CD4-positive, CD25-positive, alpha-beta regulatory T cell (primary cell): ENCODE measurements around the gene MRPS14. TPM values are rescaled to one million over a fixed set of nuclear protein-coding genes. Genes with fewer than 3 reads are reported as not detected.

Source experiments
- ATAC-seq, 2 donors: fragments of 150-1000 bp; cut with Tn5 transposase; one replicate each; pipeline ENCODE4 v1.10.0; 2021; ENCODE audit warnings: low read depth in 2 of 2, moderate number of reproducible peaks in 2 of 2, moderate library complexity in 1 of 2
- DNase-seq, 3 donors: peaks; one replicate each; pipeline versions ENCODE4 v3.0.0 to v3.0.0-alpha.2; 2012 to 2022; ENCODE audit warnings: mixed read lengths in 1 of 3
- H3K27ac ChIP-seq: one replicate; pipeline ENCODE4 v1.7.0; 2013; ENCODE audit warnings: mild to moderate bottlenecking, low read length; ENCODE audit not compliant: insufficient read depth, poor library complexity, severe bottlenecking
- H3K27me3 ChIP-seq: one replicate; pipeline ENCODE4 v1.7.0; 2013; ENCODE audit warnings: low read length; ENCODE audit not compliant: control insufficient read depth, insufficient read depth
- H3K36me3 ChIP-seq: one replicate; pipeline ENCODE4 v1.7.0; 2013; ENCODE audit warnings: mild to moderate bottlenecking, low read length, moderate library complexity; ENCODE audit not compliant: control insufficient read depth, insufficient read depth
- H3K4me1 ChIP-seq: 2 replicates; pipeline ENCODE4 v1.7.0; 2013; ENCODE audit warnings: mild to moderate bottlenecking, low read length; ENCODE audit not compliant: insufficient read depth, control insufficient read depth, poor library complexity, severe bottlenecking
- H3K4me3 ChIP-seq: one replicate; pipeline ENCODE4 v1.7.0; 2013; ENCODE audit warnings: low read depth, mild to moderate bottlenecking, low read length, moderate library complexity
- H3K9me3 ChIP-seq, 2 experiments: 1 replicate in 1 of 2; 2 replicates in 1 of 2; pipeline ENCODE4 v1.7.0; 2013; ENCODE audit warnings: low read length in 2 of 2, mild to moderate bottlenecking in 1 of 2, moderate library complexity in 1 of 2; ENCODE audit not compliant: control insufficient read depth in 2 of 2
- H3K27ac Mint-ChIP-seq, 3 donors: one replicate each; pipeline ENCODE4 v1.8.0; 2020 to 2022; ENCODE audit warnings: mild to moderate bottlenecking in 3 of 3, mixed read lengths in 3 of 3, moderate library complexity in 2 of 3
- H3K27me3 Mint-ChIP-seq: one replicate; pipeline ENCODE4 v1.8.0; 2022; ENCODE audit warnings: mild to moderate bottlenecking, mixed read lengths
- H3K36me3 Mint-ChIP-seq: one replicate; pipeline ENCODE4 v1.8.0; 2020; ENCODE audit warnings: mixed read lengths
- H3K4me1 Mint-ChIP-seq, 4 donors: one replicate each; pipeline ENCODE4 v1.8.0; 2020 to 2022; ENCODE audit warnings: mixed read lengths in 4 of 4, mild to moderate bottlenecking in 1 of 4
- H3K4me3 Mint-ChIP-seq, 4 donors: one replicate each; pipeline ENCODE4 v1.8.0; 2020 to 2022; ENCODE audit warnings: mild to moderate bottlenecking in 4 of 4, mixed read lengths in 4 of 4, moderate library complexity in 3 of 4
- H3K9me3 Mint-ChIP-seq, 7 donors: one replicate each; pipeline ENCODE4 v1.8.0; 2020 to 2022; ENCODE audit warnings: mixed read lengths in 7 of 7, mild to moderate bottlenecking in 3 of 7, moderate library complexity in 2 of 7
- polyA plus RNA-seq, 4 donors: library from polyadenylated mRNA; unstranded; fragments of 300-500 nt; fragmentation: Illumina TruSeq; gene quantifications; one replicate each; pipeline ENCODE4 v1.2.3, GENCODE V29; 2021
- total RNA-seq: library from RNA; stranded (reverse); gene quantifications from one replicate; pipeline ENCODE4 v1.2.3, GENCODE V29; 2022

The MRPS14 gene
- 15.2 TPM for total RNA-seq
- polyA plus RNA-seq: 10 to 100 TPM; 60.3 to 83.8 (median 75.2) TPM

DNA sequence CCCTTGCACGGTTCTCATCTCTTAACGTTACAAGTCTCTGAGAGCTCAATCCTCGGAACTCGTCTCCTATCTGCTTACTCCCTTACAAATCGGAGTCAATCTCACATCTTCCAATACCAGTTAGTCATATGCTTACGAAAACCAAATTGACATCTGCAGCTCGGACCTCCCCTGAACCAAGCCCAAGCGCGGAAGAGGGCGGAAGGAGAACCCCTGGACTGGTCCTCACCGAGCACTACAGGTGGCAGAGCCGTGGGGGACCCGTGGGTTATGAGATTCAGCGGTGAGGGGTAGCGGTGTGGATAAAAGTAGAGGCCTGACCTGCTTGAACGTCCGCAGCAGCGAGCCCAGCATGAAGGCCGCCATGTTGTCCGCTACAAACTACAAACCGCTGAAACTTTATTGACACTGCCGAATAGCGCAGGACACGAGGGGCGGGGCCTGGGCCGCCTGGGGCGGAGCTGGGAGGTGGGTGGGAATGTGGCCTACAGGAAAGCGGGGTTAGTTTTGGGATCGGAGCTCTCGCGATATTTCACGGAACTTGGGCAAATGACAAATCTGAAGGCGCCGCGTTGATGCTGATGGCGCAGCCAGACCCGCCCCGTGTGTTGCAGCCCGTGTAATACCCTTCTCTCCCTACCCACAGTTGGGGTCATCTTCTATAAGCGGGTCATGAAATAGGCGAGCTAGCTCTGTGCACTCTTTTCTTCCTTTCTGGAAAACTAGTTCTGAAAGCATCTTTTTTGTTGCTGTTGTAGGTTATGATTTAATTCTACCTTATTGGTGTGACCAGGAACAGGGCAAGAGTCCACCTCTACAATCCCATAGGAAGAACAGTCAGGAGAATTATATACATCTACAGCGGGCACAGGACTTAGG is at the start of gene MRPS14:
TSS of gene MRPS14 (minus strand) at position 383 of the 879 bp plus-strand sequence. CDS start at position 366, 17 bp downstream.
- peak within 1 kb of the TSS; percentile 99 for H3K4me3 ChIP-seq
- H3K9me3 ChIP-seq: no peaks in the 10 kb centered on the region
- Mint-ChIP-seq H3K27me3 (no peaks in the 10 kb centered on the region), H3K9me3 (peaks cover 0 to 2% (median 0%) of the 10 kb centered on the region in 7 donors), H3K27ac (peak within 1 kb of the TSS; percentile 94 to 97 (median 96)), H3K4me3 (peak within 1 kb of the TSS; percentile 90 to 96 (median 91)), H3K36me3 (peaks cover 4% of the 10 kb centered on the region), H3K4me1 (peaks cover 27 to 44% (median 32%) of the 10 kb centered on the region in 4 donors)
- peaks cover 19% of the 10 kb centered on the region for H3K4me1 ChIP-seq
- no peaks in the 10 kb centered on the region for H3K27me3 ChIP-seq
- H3K27ac ChIP-seq: peak within 1 kb of the TSS; percentile 91
- H3K36me3 ChIP-seq: peaks cover 11% of the 10 kb centered on the region
- ATAC-seq (peak; percentile 88 to 93), DNase-seq (peak; percentile 96 to 99 (median 97))

DNA sequence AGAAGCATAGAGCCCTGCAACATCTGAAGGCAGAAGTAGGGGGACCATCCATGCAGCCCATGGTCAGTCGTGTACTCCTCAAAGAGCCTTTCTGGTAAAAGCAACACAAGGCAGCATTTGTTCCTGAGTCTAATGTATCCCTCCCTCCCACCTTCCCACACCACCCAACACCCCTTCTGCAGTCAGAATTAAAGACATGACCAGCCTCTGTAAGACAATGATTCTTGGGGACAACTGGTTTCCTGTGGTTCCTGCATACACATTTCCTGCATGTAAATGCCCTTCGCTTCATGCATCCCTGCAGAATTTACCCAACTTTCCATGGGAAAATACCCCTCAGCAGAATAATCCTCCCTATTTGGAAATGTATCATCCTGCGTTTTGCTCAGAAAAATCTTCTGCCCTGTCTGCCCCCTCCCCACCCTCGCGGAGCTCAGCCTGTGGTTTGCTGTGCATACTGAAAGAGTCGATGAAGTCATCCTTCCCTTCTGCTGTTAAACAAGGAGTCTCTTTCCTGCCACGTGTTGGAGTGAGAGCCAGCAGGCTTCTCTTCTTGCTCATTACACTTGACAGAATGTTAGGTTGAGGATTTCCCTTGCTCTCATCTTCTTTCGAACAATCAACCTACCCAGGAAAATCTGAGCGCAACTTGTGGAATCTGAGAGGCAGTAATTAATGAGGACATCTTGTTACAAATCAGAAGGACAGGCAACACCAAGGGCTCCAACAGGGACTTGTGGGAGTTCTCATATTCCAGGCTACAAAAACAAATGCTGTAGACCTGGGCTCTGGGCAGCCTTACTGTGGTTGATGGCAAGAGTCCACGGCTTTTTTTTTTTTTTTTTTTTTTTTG is 49.1 kb upstream of the MRPS14 start:
- no peaks in the 10 kb centered on the region for H3K9me3 ChIP-seq
- H3K27ac ChIP-seq: no peak overlapping the region
- H3K4me1 ChIP-seq: no peaks in the 10 kb centered on the region
- peak overlapping the region; percentile 31 for H3K4me3 ChIP-seq
- Mint-ChIP-seq H3K27ac (peak overlapping the region in 1 of 3 donors; percentile 21), H3K36me3 (no peaks in the 10 kb centered on the region), H3K9me3 (no peaks in the 10 kb centered on the region), H3K4me1 (peaks cover 0 to 9% (median 0%) of the 10 kb centered on the region in 4 donors), H3K4me3 (peak overlapping the region in 2 of 4 donors; percentile 25 to 34), H3K27me3 (peaks cover 36% of the 10 kb centered on the region)
- peak in 1 of 3 donors; percentile 29 for DNase-seq
- H3K36me3 ChIP-seq: no peaks in the 10 kb centered on the region
- peaks cover 4% of the 10 kb centered on the region for H3K27me3 ChIP-seq
- peak in 1 of 2 donors; percentile 44 for ATAC-seq

DNA sequence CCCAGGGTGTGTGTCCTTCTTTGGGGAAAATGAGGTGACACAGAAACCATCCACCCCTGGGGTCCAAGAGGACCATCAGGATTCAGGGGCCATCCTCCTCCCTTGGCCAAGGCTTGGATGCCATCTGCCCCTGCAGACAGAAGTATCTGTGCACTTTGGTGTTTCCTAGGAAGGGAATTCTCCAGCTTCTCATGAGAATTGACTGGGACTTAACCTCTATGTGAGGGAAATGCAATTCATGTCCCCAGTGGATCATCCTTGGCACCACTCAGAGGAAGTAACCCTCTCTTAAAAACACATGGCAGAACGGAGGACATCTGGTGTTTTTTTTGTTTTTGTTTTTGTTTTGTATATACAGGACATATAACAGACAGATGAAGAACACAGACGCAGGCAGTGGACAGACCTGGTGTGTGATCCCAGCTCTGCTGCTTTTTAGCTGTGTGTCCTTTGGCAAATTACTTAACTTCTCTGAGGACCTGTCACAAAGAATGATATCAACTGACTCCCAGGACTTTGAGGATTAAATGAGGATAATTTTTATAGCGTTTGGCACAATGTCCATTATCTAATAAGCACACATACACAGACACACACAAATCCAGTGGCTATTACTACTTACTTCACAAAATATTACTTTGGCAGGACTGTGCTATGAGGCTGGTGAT is 48.2 kb upstream of the MRPS14 start:
- no peaks in the 10 kb centered on the region for H3K9me3 Mint-ChIP-seq

DNA sequence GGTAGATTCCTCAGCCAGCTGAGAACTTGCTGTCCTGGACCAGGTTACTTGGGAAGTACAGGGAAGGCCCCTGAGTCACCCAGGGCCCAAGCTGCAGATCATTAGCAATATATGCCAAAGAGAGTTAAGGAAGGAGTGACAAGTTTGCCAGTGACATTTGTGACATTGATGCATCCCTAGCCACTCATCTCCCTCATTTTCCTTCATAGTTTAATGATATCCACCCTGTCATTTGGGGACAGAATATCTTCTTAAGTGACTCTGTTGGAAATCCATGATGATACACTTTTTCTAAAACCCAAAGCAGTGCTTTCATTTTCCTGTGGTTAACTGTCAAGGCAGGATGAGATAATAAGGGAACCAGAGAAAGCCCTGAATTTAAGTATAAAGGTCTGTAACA is 47.6 kb upstream of the MRPS14 start:
- no peak overlapping the region for H3K4me3 Mint-ChIP-seq
- H3K27ac Mint-ChIP-seq: no peak overlapping the region
- no peak overlapping the region for H3K4me3 ChIP-seq
- H3K9me3 ChIP-seq: no peaks in the 10 kb centered on the region
- no peak for ATAC-seq
- DNase-seq: no peak
- no peaks in the 10 kb centered on the region for H3K9me3 Mint-ChIP-seq
- H3K27me3 ChIP-seq: peaks cover 4% of the 10 kb centered on the region
- H3K4me1 ChIP-seq: no peaks in the 10 kb centered on the region
- H3K27ac ChIP-seq: no peak overlapping the region
- H3K36me3 Mint-ChIP-seq: no peaks in the 10 kb centered on the region
- peaks cover 0 to 9% (median 0%) of the 10 kb centered on the region in 4 donors for H3K4me1 Mint-ChIP-seq
- peaks cover 45% of the 10 kb centered on the region for H3K27me3 Mint-ChIP-seq
- H3K36me3 ChIP-seq: no peaks in the 10 kb centered on the region

More for the DNA sequence above, 48.2 kb upstream of the MRPS14 start:
- H3K4me3 Mint-ChIP-seq: peak overlapping the region in 1 of 4 donors; percentile 25
- peaks cover 4% of the 10 kb centered on the region for H3K27me3 ChIP-seq
- no peaks in the 10 kb centered on the region for H3K9me3 ChIP-seq
- H3K27ac Mint-ChIP-seq: no peak overlapping the region
- DNase-seq (no peak), ATAC-seq (no peak)
- H3K4me3 ChIP-seq: no peak overlapping the region
- no peak overlapping the region for H3K27ac ChIP-seq
- H3K4me1 ChIP-seq: no peaks in the 10 kb centered on the region
- H3K36me3 ChIP-seq: no peaks in the 10 kb centered on the region
- H3K4me1 Mint-ChIP-seq: peaks cover 0 to 9% (median 0%) of the 10 kb centered on the region in 4 donors
- peaks cover 39% of the 10 kb centered on the region for H3K27me3 Mint-ChIP-seq
- H3K36me3 Mint-ChIP-seq: no peaks in the 10 kb centered on the region

DNA sequence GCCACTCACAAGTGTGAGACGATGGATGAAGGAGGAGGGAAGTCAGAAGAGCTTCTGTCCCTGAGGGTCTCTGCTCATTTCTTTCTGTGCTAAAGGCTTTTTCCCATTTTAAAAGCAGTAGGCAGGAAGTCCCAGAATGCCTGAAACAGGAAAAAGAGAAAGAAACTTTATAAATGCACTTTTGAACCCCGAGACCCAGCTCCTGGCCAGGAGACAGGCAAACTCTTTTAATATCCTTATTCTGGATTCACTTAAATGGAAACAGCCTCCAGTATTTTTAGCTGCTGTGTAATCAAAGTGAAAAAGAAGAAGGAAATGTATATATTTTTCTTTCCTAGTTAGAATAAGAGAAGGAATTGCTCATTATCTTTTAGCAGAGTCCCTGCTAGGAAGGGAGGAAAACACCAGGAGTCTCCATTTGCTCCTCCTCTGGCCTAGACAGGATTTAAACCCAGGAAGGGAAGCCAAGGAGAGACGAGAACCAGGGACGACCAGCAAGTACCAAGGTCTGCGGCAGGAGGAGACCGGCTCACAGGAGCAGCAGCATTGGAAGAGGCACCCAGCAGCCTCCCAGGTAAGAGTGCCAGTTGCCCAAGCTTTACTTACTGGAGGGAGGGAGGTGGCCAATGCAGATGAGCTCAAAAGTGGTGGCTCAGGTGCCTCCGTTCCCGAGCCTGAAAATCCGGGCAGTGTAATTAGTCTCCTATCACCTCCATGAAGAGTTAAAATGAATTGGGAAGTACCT is 44.3 kb upstream of the MRPS14 start, which contains the start of gene TNN:
TSS of gene TNN (plus strand) at position 472 of the 745 bp plus-strand sequence. CDS start 9,586 bp downstream, outside the sequence.
- H3K27ac Mint-ChIP-seq: no peak within 1 kb of the TSS
- no peaks in the 10 kb centered on the region for H3K4me1 ChIP-seq
- DNase-seq (no peak), ATAC-seq (no peak)
- H3K27ac ChIP-seq: no peak within 1 kb of the TSS
- peaks cover 2% of the 10 kb centered on the region for H3K27me3 ChIP-seq
- no peaks in the 10 kb centered on the region for H3K9me3 ChIP-seq
- peaks cover 0 to 7% (median 3%) of the 10 kb centered on the region in 4 donors for H3K4me1 Mint-ChIP-seq
- no peaks in the 10 kb centered on the region for H3K36me3 ChIP-seq
- H3K4me3 Mint-ChIP-seq: no peak within 1 kb of the TSS
- peaks cover 38% of the 10 kb centered on the region for H3K27me3 Mint-ChIP-seq
- H3K36me3 Mint-ChIP-seq: no peaks in the 10 kb centered on the region
- H3K9me3 Mint-ChIP-seq: no peaks in the 10 kb centered on the region
- H3K4me3 ChIP-seq: no peak within 1 kb of the TSS

DNA sequence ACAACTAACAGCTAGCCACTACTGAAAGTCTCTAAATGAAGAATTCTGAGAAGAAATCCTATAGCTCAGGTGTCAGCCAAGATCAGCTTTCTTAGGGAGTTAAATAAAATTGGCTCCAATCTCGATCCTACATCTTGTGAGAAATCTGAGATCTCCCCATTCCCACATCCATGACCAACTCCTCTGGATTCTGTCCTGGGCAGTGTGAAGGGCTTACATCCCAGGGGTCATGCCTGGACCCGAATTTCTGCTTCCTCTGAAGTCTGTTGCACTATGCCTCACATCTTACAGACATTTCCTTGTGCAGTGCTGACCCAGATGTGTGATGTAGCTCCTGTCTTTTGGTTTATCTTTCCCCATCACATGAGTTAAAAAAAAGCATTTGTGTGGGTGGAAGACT is 39.6 kb upstream of the MRPS14 start:
- no peak overlapping the region for H3K4me3 Mint-ChIP-seq
- no peak overlapping the region for H3K27ac Mint-ChIP-seq
- peaks cover 0 to 1% (median 0%) of the 10 kb centered on the region in 7 donors for H3K9me3 Mint-ChIP-seq
- H3K27ac ChIP-seq: no peak overlapping the region
- no peak for DNase-seq
- ATAC-seq: no peak
- H3K4me1 ChIP-seq: no peaks in the 10 kb centered on the region
- no peaks in the 10 kb centered on the region for H3K36me3 ChIP-seq
- peaks cover 26% of the 10 kb centered on the region for H3K27me3 Mint-ChIP-seq
- H3K4me1 Mint-ChIP-seq: peaks cover 0 to 6% (median 0%) of the 10 kb centered on the region in 4 donors
- H3K9me3 ChIP-seq: no peaks in the 10 kb centered on the region
- no peak overlapping the region for H3K4me3 ChIP-seq
- peaks cover 2% of the 10 kb centered on the region for H3K27me3 ChIP-seq
- H3K36me3 Mint-ChIP-seq: no peaks in the 10 kb centered on the region
